DOHH2 (cell line): ENCODE data around the gene EEFSEC.

Experiments
- H3F3A ChIP-seq: fragments of 200-600 bp; sonication (generic), shearing (Covaris generic); 2 replicates; pipeline ENCODE4 v1.6.0; 2016; ENCODE audit warnings: antibody characterized with exemption, mild to moderate bottlenecking; ENCODE audit not compliant: control insufficient read depth, insufficient read depth
- H3K27ac ChIP-seq: fragments of 200-600 bp; sonication (generic); 2 replicates; pipeline ENCODE4 v1.5.1; 2014; ENCODE audit warnings: low read depth, mild to moderate bottlenecking, low read length, moderate library complexity
- H3K27me3 ChIP-seq: fragments of 200-600 bp; sonication (generic); 2 replicates; pipeline ENCODE4 v1.6.1; 2014; ENCODE audit warnings: mild to moderate bottlenecking, low read length, mixed read lengths; ENCODE audit not compliant: control insufficient read depth
- H3K36me3 ChIP-seq: fragments of 200-600 bp; sonication (generic); 2 replicates; pipeline ENCODE4 v1.6.1; 2014; ENCODE audit warnings: mild to moderate bottlenecking, low read length, moderate library complexity, mixed read lengths; ENCODE audit not compliant: control insufficient read depth
- H3K4me1 ChIP-seq: fragments of 200-600 bp; sonication (generic); 2 replicates; pipeline ENCODE4 v1.6.1; 2014; ENCODE audit warnings: mild to moderate bottlenecking, low read length, mixed read lengths; ENCODE audit not compliant: control insufficient read depth
- H3K4me2 ChIP-seq: fragments of 200-600 bp; sonication (generic); 2 replicates; pipeline ENCODE4 v1.6.0; 2014; ENCODE audit warnings: mild to moderate bottlenecking, low read length, moderate library complexity
- H3K4me3 ChIP-seq: fragments of 200-600 bp; sonication (generic); 2 replicates; pipeline ENCODE4 v1.5.1; 2014; ENCODE audit warnings: mild to moderate bottlenecking, low read length, mixed read lengths
- H3K79me2 ChIP-seq: fragments of 200-600 bp; sonication (generic); 2 replicates; pipeline ENCODE4 v1.6.1; 2014; ENCODE audit warnings: mild to moderate bottlenecking, low read length, mixed read lengths; ENCODE audit not compliant: control insufficient read depth
- H3K9me2 ChIP-seq: fragments of 200-600 bp; sonication (generic); replicated peaks from 2 replicates; pipeline ENCODE4 v1.6.1; 2014; ENCODE audit warnings: mild to moderate bottlenecking, low read length, mixed read lengths; ENCODE audit not compliant: control insufficient read depth
- H3K9me3 ChIP-seq: fragments of 200-600 bp; sonication (generic); 2 replicates; pipeline ENCODE4 v1.6.1; 2014; ENCODE audit warnings: antibody characterized with exemption, low read length, mixed read lengths; ENCODE audit not compliant: control insufficient read depth, insufficient read depth
- H4K20me1 ChIP-seq: fragments of 200-600 bp; sonication (generic); 2 replicates; pipeline ENCODE4 v1.6.0; 2014; ENCODE audit warnings: low read depth, mild to moderate bottlenecking, antibody characterized with exemption, low read length, moderate library complexity; ENCODE audit not compliant: control insufficient read depth, insufficient read depth
- EZH2phosphoT487 ChIP-seq: fragments of 200-600 bp; sonication (generic); IDR thresholded peaks from 2 replicates; pipeline ENCODE4 v1.6.1; 2017; ENCODE audit warnings: borderline replicate concordance, mild to moderate bottlenecking, antibody characterized with exemption, low read length, moderate library complexity, mixed read lengths
- TF ChIP-seq, protein P1 (sequence below): fragments of 200-600 bp; sonication (generic); IDR thresholded peaks from one replicate; pipeline ENCODE4 v1.5.1; 2014; ENCODE audit warnings: antibody characterized with exemption, mild to moderate bottlenecking, low read depth, low read length; ENCODE audit not compliant: poor library complexity, severe bottlenecking

Gene EEFSEC

DNA sequence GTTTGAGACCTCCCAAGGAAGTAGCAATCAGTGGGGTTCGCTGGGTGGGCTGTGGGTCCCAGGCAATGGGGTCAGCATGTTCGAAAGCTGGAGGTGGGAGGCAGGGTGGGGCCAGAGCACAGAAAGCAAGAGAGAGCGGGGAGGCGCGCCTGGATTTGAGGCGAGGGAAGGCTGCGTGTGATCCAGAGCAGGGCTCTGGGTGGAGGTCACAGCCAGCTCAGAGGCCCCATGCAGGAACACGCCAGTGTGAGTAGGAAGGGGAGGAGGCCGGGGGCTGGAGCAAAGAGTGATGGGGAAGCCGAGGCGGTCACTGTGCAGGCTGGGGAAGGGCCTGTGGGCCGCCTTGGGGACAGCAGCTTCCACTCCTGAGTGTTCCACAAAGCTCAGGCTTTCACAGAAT lies 304.7 kb downstream of the EEFSEC start:
- Histone ChIP-seq H3K4me3 (no peak overlapping the region), H3K4me2 (no peak overlapping the region), H3K27ac (no peak overlapping the region), H4K20me1 (no peaks in the 10 kb centered on the region), H3K9me2 (no peaks in the 10 kb centered on the region), H3K79me2 (no peaks in the 10 kb centered on the region), H3K36me3 (no peaks in the 10 kb centered on the region), H3K9me3 (no peaks in the 10 kb centered on the region), H3K27me3 (peaks cover 11% of the 10 kb centered on the region), H3K4me1 (no peaks in the 10 kb centered on the region), H3F3A (no peaks in the 10 kb centered on the region)
- TF ChIP-seq EZH2phosphoT487: no peak
- TF ChIP-seq, protein P1, sequence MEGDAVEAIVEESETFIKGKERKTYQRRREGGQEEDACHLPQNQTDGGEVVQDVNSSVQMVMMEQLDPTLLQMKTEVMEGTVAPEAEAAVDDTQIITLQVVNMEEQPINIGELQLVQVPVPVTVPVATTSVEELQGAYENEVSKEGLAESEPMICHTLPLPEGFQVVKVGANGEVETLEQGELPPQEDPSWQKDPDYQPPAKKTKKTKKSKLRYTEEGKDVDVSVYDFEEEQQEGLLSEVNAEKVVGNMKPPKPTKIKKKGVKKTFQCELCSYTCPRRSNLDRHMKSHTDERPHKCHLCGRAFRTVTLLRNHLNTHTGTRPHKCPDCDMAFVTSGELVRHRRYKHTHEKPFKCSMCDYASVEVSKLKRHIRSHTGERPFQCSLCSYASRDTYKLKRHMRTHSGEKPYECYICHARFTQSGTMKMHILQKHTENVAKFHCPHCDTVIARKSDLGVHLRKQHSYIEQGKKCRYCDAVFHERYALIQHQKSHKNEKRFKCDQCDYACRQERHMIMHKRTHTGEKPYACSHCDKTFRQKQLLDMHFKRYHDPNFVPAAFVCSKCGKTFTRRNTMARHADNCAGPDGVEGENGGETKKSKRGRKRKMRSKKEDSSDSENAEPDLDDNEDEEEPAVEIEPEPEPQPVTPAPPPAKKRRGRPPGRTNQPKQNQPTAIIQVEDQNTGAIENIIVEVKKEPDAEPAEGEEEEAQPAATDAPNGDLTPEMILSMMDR: no peak
